ENCODE results near the gene STAB1. TPM values are rescaled to one million over a fixed set of nuclear protein-coding genes. Genes with fewer than 3 reads are reported as not detected.

The STAB1 gene
- total RNA-seq, 6 donors from 2014 or later, result 42.9 to 259 (median 125) TPM

GRCh38 chr3:52477076-52477795 lies 17.9 kb upstream of the STAB1 start:
- 90 to 97% methylated on average over 12 to 16 of the region's 16 CpGs for WGBS, 2 donors
- DNase-seq (no peak), ATAC-seq (ENCODE audit: low FRiP score in 2 of 2) (no peak)
- no peaks in the 10 kb centered on the region for H3K9me3 ChIP-seq
- TF ChIP-seq POLR2A (IDR thresholded peaks at IDR 0.05) (no peak), POLR2AphosphoS5 (IDR thresholded peaks at IDR 0.05) (no peak), EP300 (IDR thresholded peaks at IDR 0.05) (no peak), CTCF (IDR thresholded peaks at IDR 0.05) (no peak)
- H3K36me3 ChIP-seq, result peaks cover 33 to 100% (median 92%) of the 10 kb centered on the region in 4 donors
- H3K27me3 ChIP-seq, result no peaks in the 10 kb centered on the region
- H3K27ac ChIP-seq, result no peak overlapping the region
- peaks cover 6 to 20% (median 10%) of the 10 kb centered on the region in 4 donors for H3K4me1 ChIP-seq
- no peak overlapping the region for H3K4me3 ChIP-seq

GRCh38 chr3:52477796-52478095 lies 17.4 kb upstream of the STAB1 start:
- ATAC-seq (ENCODE audit: low FRiP score in 2 of 2) (no peak), DNase-seq (no peak)
- Histone ChIP-seq H3K36me3 (peaks cover 33 to 100% (median 93%) of the 10 kb centered on the region in 4 donors), H3K4me3 (no peak overlapping the region), H3K9me3 (no peaks in the 10 kb centered on the region), H3K27me3 (no peaks in the 10 kb centered on the region), H3K4me1 (peaks cover 3 to 15% (median 8%) of the 10 kb centered on the region in 4 donors), H3K27ac (no peak overlapping the region)
- TF ChIP-seq EP300 (IDR thresholded peaks at IDR 0.05) (no peak), POLR2AphosphoS5 (IDR thresholded peaks at IDR 0.05) (no peak), CTCF (IDR thresholded peaks at IDR 0.05) (no peak), POLR2A (IDR thresholded peaks at IDR 0.05) (no peak)
- WGBS, 2 donors, result 73 to 89% methylated on average over 2 to 6 of the region's 6 CpGs

GRCh38 chr3:52479037-52479876 lies 15.9 kb upstream of the STAB1 start:
- ATAC-seq (ENCODE audit: low FRiP score in 2 of 2) (no peak), DNase-seq (no peak)
- TF ChIP-seq POLR2AphosphoS5 (IDR thresholded peaks at IDR 0.05) (no peak), CTCF (IDR thresholded peaks at IDR 0.05) (no peak), EP300 (IDR thresholded peaks at IDR 0.05) (no peak), POLR2A (IDR thresholded peaks at IDR 0.05) (no peak)
- Histone ChIP-seq H3K4me1 (peaks cover 6 to 17% (median 11%) of the 10 kb centered on the region in 4 donors), H3K9me3 (no peaks in the 10 kb centered on the region), H3K27ac (no peak overlapping the region), H3K27me3 (no peaks in the 10 kb centered on the region), H3K4me3 (no peak overlapping the region), H3K36me3 (peaks cover 27 to 94% (median 86%) of the 10 kb centered on the region in 4 donors)
- 94 to 97% methylated on average over 4 to 7 of the region's 7 CpGs for WGBS, 2 donors

GRCh38 chr3:52479877-52480575 lies 15.1 kb upstream of the STAB1 start:
- Histone ChIP-seq H3K36me3 (peaks cover 27 to 93% (median 82%) of the 10 kb centered on the region in 4 donors), H3K27me3 (no peaks in the 10 kb centered on the region), H3K4me1 (peaks cover 11 to 25% (median 15%) of the 10 kb centered on the region in 4 donors), H3K9me3 (no peaks in the 10 kb centered on the region), H3K27ac (peak overlapping the region in 1 of 4 donors; percentile 9), H3K4me3 (no peak overlapping the region)
- WGBS, 2 donors, result 80 to 83% methylated on average over 12 to 15 of the region's 16 CpGs
- ATAC-seq (ENCODE audit: low FRiP score in 2 of 2), result no peak
- peak in 1 of 2 donors; percentile 54 for DNase-seq
- TF ChIP-seq POLR2A (IDR thresholded peaks at IDR 0.05), result no peak
- no peak for TF ChIP-seq EP300 (IDR thresholded peaks at IDR 0.05)
- TF ChIP-seq CTCF (IDR thresholded peaks at IDR 0.05), result no peak
- TF ChIP-seq POLR2AphosphoS5 (IDR thresholded peaks at IDR 0.05), result no peak
